Brain microvascular endothelial cell (primary cell): ENCODE data around the gene AGPS.

Source experiments
- DNase-seq: peaks from one replicate; pipeline ENCODE4 v3.0.0-alpha.2; 2020
- H3K27ac ChIP-seq: fragments of 250-450 bp; sonication (Bioruptor Pico); 2 replicates; pipeline ENCODE4 v1.5.1; 2020; ENCODE audit warnings: mild to moderate bottlenecking, moderate library complexity
- H3K27me3 ChIP-seq: fragments of 250-450 bp; sonication (Bioruptor Pico); replicated peaks from 2 replicates; pipeline ENCODE4 v1.5.1; 2020; ENCODE audit warnings: mild to moderate bottlenecking
- H3K36me3 ChIP-seq: fragments of 250-450 bp; sonication (Bioruptor Pico); replicated peaks from 2 replicates; pipeline ENCODE4 v1.5.1; 2020; ENCODE audit warnings: mild to moderate bottlenecking
- H3K4me3 ChIP-seq: 2 replicates; pipeline ENCODE4 v1.5.1; 2011; ENCODE audit warnings: low read depth, mild to moderate bottlenecking, control low read depth, low read length, moderate library complexity
- CTCF ChIP-seq: IDR thresholded peaks from 2 replicates; pipeline ENCODE4 v1.5.1; 2011; ENCODE audit warnings: low read depth, mild to moderate bottlenecking, moderate library complexity, low read length, control low read depth, inconsistent platforms; ENCODE audit errors: missing control alignments
- in situ Hi-C: cut with HindIII; loops from 2 replicates; pipeline ENCODE4 v1.10.0; 2017; ENCODE audit warnings: low sequenced_read_pairs, low pct_ligation_motif_present

Gene AGPS

GRCh38 chr2:177582000-177582399 lies 189.4 kb downstream of the AGPS start:
- Histone ChIP-seq H3K27ac (no peak overlapping the region), H3K27me3 (no peaks in the 10 kb centered on the region), H3K36me3 (no peaks in the 10 kb centered on the region), H3K4me3 (no peak overlapping the region)
- no peak for TF ChIP-seq CTCF
- DNase-seq: no peak
- in situ Hi-C loops: no loop called here

- in situ Hi-C loops: no loop called here
- no peak overlapping the region for H3K4me3 ChIP-seq
Measured at GRCh38 chr2:177584030-177584692, 191.6 kb downstream of the AGPS start.

GRCh38 chr2:177585234-177585863 lies 192.8 kb downstream of the AGPS start:
- no peak overlapping the region for H3K4me3 ChIP-seq
- in situ Hi-C loops: no loop called here
- H3K36me3 ChIP-seq: no peaks in the 10 kb centered on the region
- no peak overlapping the region for H3K27ac ChIP-seq
- H3K27me3 ChIP-seq: no peaks in the 10 kb centered on the region
- no peak for DNase-seq
- no peak for TF ChIP-seq CTCF

More at GRCh38 chr2:177584030-177584692, 191.6 kb downstream of the AGPS start:
- no peak overlapping the region for H3K27ac ChIP-seq
- no peaks in the 10 kb centered on the region for H3K36me3 ChIP-seq
- no peaks in the 10 kb centered on the region for H3K27me3 ChIP-seq
- TF ChIP-seq CTCF: no peak
- no peak for DNase-seq

GRCh38 chr2:177586154-177586553 lies 193.6 kb downstream of the AGPS start:
- no peak for TF ChIP-seq CTCF
- in situ Hi-C loops: no loop called here
- Histone ChIP-seq H3K27ac (no peak overlapping the region), H3K27me3 (no peaks in the 10 kb centered on the region), H3K36me3 (no peaks in the 10 kb centered on the region), H3K4me3 (no peak overlapping the region)
- no peak for DNase-seq

GRCh38 chr2:177587371-177587770 lies 194.8 kb downstream of the AGPS start:
- in situ Hi-C loops: no loop called here
- H3K4me3 ChIP-seq: no peak overlapping the region

More at GRCh38 chr2:177587371-177587770, 194.8 kb downstream of the AGPS start:
- Histone ChIP-seq H3K27ac (no peak overlapping the region), H3K27me3 (no peaks in the 10 kb centered on the region), H3K36me3 (no peaks in the 10 kb centered on the region)
- TF ChIP-seq CTCF: no peak
- DNase-seq: no peak
